Neural progenitor cell (in vitro differentiated cells): ENCODE results near the gene MCRIP2.

Experiments
- EZH2 ChIP-seq: fragments of 200-600 bp; sonication (generic); IDR thresholded peaks from 2 replicates; pipeline ENCODE4 v1.6.1; 2017; ENCODE audit warnings: antibody characterized with exemption, mild to moderate bottlenecking, moderate library complexity
- TF ChIP-seq, protein P1 (sequence below): fragments of 200-600 bp; sonication (generic); IDR thresholded peaks from 2 replicates; pipeline ENCODE4 v1.5.1; 2017; ENCODE audit warnings: antibody characterized with exemption, mild to moderate bottlenecking

- TF ChIP-seq EZH2: no peak
- TF ChIP-seq, protein P1, sequence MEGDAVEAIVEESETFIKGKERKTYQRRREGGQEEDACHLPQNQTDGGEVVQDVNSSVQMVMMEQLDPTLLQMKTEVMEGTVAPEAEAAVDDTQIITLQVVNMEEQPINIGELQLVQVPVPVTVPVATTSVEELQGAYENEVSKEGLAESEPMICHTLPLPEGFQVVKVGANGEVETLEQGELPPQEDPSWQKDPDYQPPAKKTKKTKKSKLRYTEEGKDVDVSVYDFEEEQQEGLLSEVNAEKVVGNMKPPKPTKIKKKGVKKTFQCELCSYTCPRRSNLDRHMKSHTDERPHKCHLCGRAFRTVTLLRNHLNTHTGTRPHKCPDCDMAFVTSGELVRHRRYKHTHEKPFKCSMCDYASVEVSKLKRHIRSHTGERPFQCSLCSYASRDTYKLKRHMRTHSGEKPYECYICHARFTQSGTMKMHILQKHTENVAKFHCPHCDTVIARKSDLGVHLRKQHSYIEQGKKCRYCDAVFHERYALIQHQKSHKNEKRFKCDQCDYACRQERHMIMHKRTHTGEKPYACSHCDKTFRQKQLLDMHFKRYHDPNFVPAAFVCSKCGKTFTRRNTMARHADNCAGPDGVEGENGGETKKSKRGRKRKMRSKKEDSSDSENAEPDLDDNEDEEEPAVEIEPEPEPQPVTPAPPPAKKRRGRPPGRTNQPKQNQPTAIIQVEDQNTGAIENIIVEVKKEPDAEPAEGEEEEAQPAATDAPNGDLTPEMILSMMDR: no peak
Measured at GRCh38 chr16:681746-682427, 40.3 kb downstream of the MCRIP2 start.
